Chondrocyte (in vitro differentiated cells): ENCODE data around the gene DGCR2. TPM values are rescaled to one million over a fixed set of nuclear protein-coding genes. Genes with fewer than 3 reads are reported as not detected.

ENCODE experiments used
- DNase-seq: peaks from one replicate; pipeline ENCODE4 v3.0.0; 2021; ENCODE audit warnings: mixed read lengths, low spot score
- H3K27ac Mint-ChIP-seq: one replicate; pipeline ENCODE4 v1.8.0; 2021; ENCODE audit warnings: mild to moderate bottlenecking, moderate library complexity, mixed read lengths; ENCODE audit not compliant: unreplicated experiment
- H3K27me3 Mint-ChIP-seq: 2 replicates; pipeline ENCODE4 v1.8.0; 2021; ENCODE audit warnings: low read depth, mixed read lengths
- H3K36me3 Mint-ChIP-seq: 2 replicates; pipeline ENCODE4 v1.8.0; 2021; ENCODE audit warnings: low read depth, mixed read lengths
- H3K4me1 Mint-ChIP-seq: 2 replicates; pipeline ENCODE4 v1.8.0; 2021; ENCODE audit warnings: low read depth, mild to moderate bottlenecking, mixed read lengths
- H3K4me3 Mint-ChIP-seq: one replicate; pipeline ENCODE4 v1.8.0; 2021; ENCODE audit warnings: mild to moderate bottlenecking, moderate library complexity, mixed read lengths; ENCODE audit not compliant: unreplicated experiment
- H3K9me3 Mint-ChIP-seq: 2 replicates; pipeline ENCODE4 v1.8.0; 2021; ENCODE audit warnings: low read depth, mixed read lengths
- CTCF ChIP-seq: fragments of 200-600 bp; sonication (generic); IDR thresholded peaks from 2 replicates; pipeline ENCODE4 v1.5.0; 2021; ENCODE audit warnings: antibody characterized with exemption, mild to moderate bottlenecking, moderate library complexity
- total RNA-seq: library from RNA; stranded (reverse); gene quantifications from 3 replicates; pipeline ENCODE4 v1.2.1, GENCODE V29; 2021

Gene DGCR2
- total RNA-seq, 1 donor from 2014 or later: 45.8 TPM

- no peak for TF ChIP-seq CTCF
- no peak for DNase-seq
- Mint-ChIP-seq H3K36me3 (no peaks in the 10 kb centered on the region), H3K9me3 (no peaks in the 10 kb centered on the region), H3K4me3 (no peak overlapping the region), H3K27ac (peak overlapping the region; percentile 87), H3K27me3 (no peaks in the 10 kb centered on the region), H3K4me1 (peaks cover 20% of the 10 kb centered on the region)
Observed at GRCh38 chr22:19109198-19110063, 12.8 kb downstream of the DGCR2 start.

GRCh38 chr22:19108807-19109197, 13.4 kb downstream of the DGCR2 start:
- Mint-ChIP-seq H3K4me1 (peaks cover 26% of the 10 kb centered on the region), H3K27ac (no peak overlapping the region), H3K4me3 (no peak overlapping the region), H3K27me3 (no peaks in the 10 kb centered on the region), H3K36me3 (no peaks in the 10 kb centered on the region), H3K9me3 (no peaks in the 10 kb centered on the region)
- DNase-seq: peak; percentile 11
- TF ChIP-seq CTCF: no peak

- DNase-seq: peak; percentile 36
- peaks cover 30% of the 10 kb centered on the region for H3K4me1 Mint-ChIP-seq
- H3K27ac Mint-ChIP-seq: no peak overlapping the region
- no peak for TF ChIP-seq CTCF
- H3K4me3 Mint-ChIP-seq: no peak overlapping the region
- H3K27me3 Mint-ChIP-seq: no peaks in the 10 kb centered on the region
- no peaks in the 10 kb centered on the region for H3K9me3 Mint-ChIP-seq
- no peaks in the 10 kb centered on the region for H3K36me3 Mint-ChIP-seq
Observed at GRCh38 chr22:19107730-19108074, 14.5 kb downstream of the DGCR2 start.

GRCh38 chr22:19106886-19107729, 15.1 kb downstream of the DGCR2 start:
- Mint-ChIP-seq H3K4me3 (no peak overlapping the region), H3K4me1 (peaks cover 30% of the 10 kb centered on the region), H3K27ac (peak overlapping the region; percentile 27), H3K36me3 (no peaks in the 10 kb centered on the region), H3K9me3 (no peaks in the 10 kb centered on the region), H3K27me3 (no peaks in the 10 kb centered on the region)
- peak; percentile 32 for DNase-seq
- no peak for TF ChIP-seq CTCF
